Measurements from ENCODE around the gene SEH1L. TPM values are rescaled to one million over a fixed set of nuclear protein-coding genes. Genes with fewer than 3 reads are reported as not detected.
"Not testable (repeated sequence)": the region's sequence is repeated elsewhere in the genome, so short reads cannot be mapped to it uniquely, and the experiment has no call there.

The SEH1L gene
- total RNA-seq, 4 donors from 2014 or later, result 21.9 to 55.5 (median 38.9) TPM

- intact Hi-C loops (cut with DNase I), result no loop called here
- Histone ChIP-seq H3K4me3 (no peak overlapping the region), H3K27me3 (no peaks in the 10 kb centered on the region), H3K36me3 (no peaks in the 10 kb centered on the region), H3K9me3 (no peaks in the 10 kb centered on the region), H3K4me1 (peaks cover 11 to 40% (median 16%) of the 10 kb centered on the region in 3 donors), H3K27ac (no peak overlapping the region)
- DNase-seq, result no peak
- 73 to 75% methylated on average over 2 of the region's 2 CpGs for WGBS, 2 donors
- TF ChIP-seq CTCF (IDR thresholded peaks at IDR 0.05) (no peak), POLR2A (IDR thresholded peaks at IDR 0.05) (no peak)
Measured at GRCh38 chr18:12993439-12993838, 45.6 kb downstream of the SEH1L start.

GRCh38 chr18:12995424-12995823 lies 47.6 kb downstream of the SEH1L start:
- intact Hi-C loops (cut with DNase I), result no loop called here
- Histone ChIP-seq H3K4me3 (no peak overlapping the region), H3K27ac (no peak overlapping the region), H3K27me3 (no peaks in the 10 kb centered on the region), H3K4me1 (peaks cover 9 to 37% (median 13%) of the 10 kb centered on the region in 3 donors), H3K36me3 (peaks cover 0 to 4% (median 0%) of the 10 kb centered on the region in 3 donors), H3K9me3 (no peaks in the 10 kb centered on the region)
- WGBS, 2 donors, result 73 to 75% methylated on average over 2 of the region's 2 CpGs
- TF ChIP-seq CTCF (IDR thresholded peaks at IDR 0.05), result no peak
- no peak for TF ChIP-seq POLR2A (IDR thresholded peaks at IDR 0.05)
- no peak for DNase-seq

GRCh38 chr18:12995952-12996477 lies 48.2 kb downstream of the SEH1L start:
- DNase-seq, result no peak
- H3K27me3 ChIP-seq, result no peaks in the 10 kb centered on the region
- TF ChIP-seq POLR2A (IDR thresholded peaks at IDR 0.05), result no peak
- no peak for TF ChIP-seq CTCF (IDR thresholded peaks at IDR 0.05)
- 85 to 92% methylated on average over 6 of the region's 6 CpGs for WGBS, 2 donors
- H3K27ac ChIP-seq, result no peak overlapping the region
- H3K4me3 ChIP-seq, result no peak overlapping the region
- peaks cover 0 to 10% (median 0%) of the 10 kb centered on the region in 3 donors for H3K36me3 ChIP-seq
- H3K4me1 ChIP-seq, result peaks cover 8 to 34% (median 12%) of the 10 kb centered on the region in 3 donors
- H3K9me3 ChIP-seq, result no peaks in the 10 kb centered on the region
- intact Hi-C loops (cut with DNase I), result no loop called here

GRCh38 chr18:12996661-12997292 lies 49.0 kb downstream of the SEH1L start:
- no peak for DNase-seq
- WGBS, 2 donors, result 84 to 85% methylated on average over 10 of the region's 10 CpGs
- H3K9me3 ChIP-seq, result no peaks in the 10 kb centered on the region

GRCh38 chr18:12997330-12997729 lies 49.5 kb downstream of the SEH1L start:
- peaks cover 0 to 23% (median 0%) of the 10 kb centered on the region in 3 donors for H3K36me3 ChIP-seq
- H3K4me3 ChIP-seq; intact Hi-C loops (cut with DNase I); H3K27ac ChIP-seq; DNase-seq; H3K27me3 ChIP-seq; H3K9me3 ChIP-seq: not testable (repeated sequence)
- 83 to 93% methylated on average over 2 of the region's 2 CpGs for WGBS, 2 donors
- H3K4me1 ChIP-seq, result peaks cover 3 to 28% (median 9%) of the 10 kb centered on the region in 3 donors

More at GRCh38 chr18:12996661-12997292, 49.0 kb downstream of the SEH1L start:
- Histone ChIP-seq H3K27ac (no peak overlapping the region), H3K36me3 (peaks cover 0 to 17% (median 0%) of the 10 kb centered on the region in 3 donors), H3K27me3 (no peaks in the 10 kb centered on the region), H3K4me3 (no peak overlapping the region), H3K4me1 (peaks cover 8 to 34% (median 12%) of the 10 kb centered on the region in 3 donors)
- intact Hi-C loops (cut with DNase I), result no loop called here
- TF ChIP-seq CTCF (IDR thresholded peaks at IDR 0.05) (no peak), POLR2A (IDR thresholded peaks at IDR 0.05) (no peak)

All from esophagus squamous epithelium (tissue), 5 donors.